G401 (cell line): Measurements from ENCODE around the gene PRPF6. TPM values are rescaled to one million over a fixed set of nuclear protein-coding genes. Genes with fewer than 3 reads are reported as not detected.
A peak's percentile ranks its signal among the peaks of the same experiment; 100 is the strongest.
"Not testable (repeated sequence)": the region's sequence is repeated elsewhere in the genome, so short reads cannot be mapped to it uniquely, and the experiment has no call there.

Experiments
- DNase-seq: peaks from one replicate; pipeline ENCODE4 v3.0.0-alpha.2; 2015; ENCODE audit warnings: low spot score
- in situ Hi-C: cut with HindIII; loops from 2 replicates; pipeline ENCODE4 v1.10.0; 2016; ENCODE audit warnings: low sequenced_read_pairs, mixed read lengths
- total RNA-seq: library from RNA; depleted of rRNA; stranded (reverse); fragments of >200 nt; shearing (Covaris generic); gene quantifications from 2 replicates; pipeline ENCODE4 v1.2.3, GENCODE V29; 2014

Gene PRPF6
- total RNA-seq, 1 experiment from 2014 or later = 111 TPM

- in situ Hi-C loops = no loop called here
- DNase-seq = peak; percentile 96
Observed at GRCh38 chr20:64000906-64001305, 20.0 kb downstream of the PRPF6 start.

DNA sequence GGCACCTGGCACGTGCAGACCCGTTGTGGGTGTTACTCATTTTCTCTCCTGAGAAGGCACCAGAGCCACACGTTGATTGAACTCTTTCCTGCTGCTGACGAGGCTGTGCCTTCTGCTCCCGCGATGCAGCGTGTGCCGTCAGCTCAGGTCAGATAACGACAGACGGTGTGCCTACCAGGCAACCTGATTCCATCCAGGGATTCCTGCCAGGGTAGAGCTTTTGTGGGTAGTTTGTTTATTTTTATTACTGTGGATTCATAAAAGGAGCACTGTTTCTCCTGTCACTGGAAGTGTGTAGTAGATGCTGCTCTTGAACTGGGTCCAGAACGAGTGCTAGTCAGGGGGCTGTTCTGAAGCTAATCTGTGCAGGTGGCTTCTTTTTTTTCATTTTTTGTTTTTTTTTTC is 20.7 kb downstream of the PRPF6 start:
- DNase-seq = peak; percentile 99
- in situ Hi-C loops = no loop called here

- DNase-seq = no peak
- in situ Hi-C loops = no loop called here
Observed at GRCh38 chr20:64003960-64004725, 23.2 kb downstream of the PRPF6 start.

DNA sequence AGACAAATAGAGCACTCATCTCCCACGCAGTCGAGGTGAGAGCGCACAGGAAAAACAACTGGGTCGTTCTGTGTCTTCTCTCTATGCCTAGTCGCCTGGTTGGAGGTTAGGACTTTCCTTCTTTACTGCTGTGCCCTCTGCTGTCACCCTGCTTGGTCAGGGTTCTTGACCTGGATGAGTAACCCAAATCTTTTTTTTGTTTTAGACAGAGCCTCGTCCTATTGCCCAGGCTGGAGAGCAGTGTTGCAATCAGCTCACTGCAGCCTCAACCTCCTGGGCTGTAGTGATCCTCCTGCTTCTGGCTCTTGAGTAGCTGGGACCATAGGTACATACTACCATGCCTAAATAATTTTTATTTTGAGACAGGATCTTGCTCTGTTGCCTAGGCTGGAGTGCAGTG is 24.5 kb downstream of the PRPF6 start:
- in situ Hi-C loops = no loop called here
- DNase-seq = no peak

DNA sequence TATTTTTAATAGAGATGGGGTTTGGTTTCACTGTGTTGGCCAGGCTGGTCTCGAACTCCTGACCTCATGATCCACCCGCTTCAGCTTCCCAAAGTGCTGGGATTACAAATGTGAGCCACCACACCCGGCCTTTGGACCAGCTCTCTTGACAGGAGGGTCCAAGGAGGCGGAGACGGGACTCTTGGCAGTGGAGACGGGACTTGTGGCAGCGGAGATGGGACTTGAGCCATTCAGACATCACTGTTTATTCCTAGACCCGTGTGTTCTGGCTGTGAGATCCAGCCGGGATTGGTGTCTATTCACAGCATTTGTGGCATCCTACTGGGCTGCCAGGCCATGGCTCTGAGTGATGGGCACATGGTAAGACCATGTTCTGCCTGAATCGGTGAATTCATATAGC is 25.6 kb downstream of the PRPF6 start:
- in situ Hi-C loops = no loop called here
- DNase-seq = peak; percentile 51

- in situ Hi-C loops = no loop called here
- DNase-seq = no peak
Observed at GRCh38 chr20:64006902-64007301, 26.0 kb downstream of the PRPF6 start.

DNA sequence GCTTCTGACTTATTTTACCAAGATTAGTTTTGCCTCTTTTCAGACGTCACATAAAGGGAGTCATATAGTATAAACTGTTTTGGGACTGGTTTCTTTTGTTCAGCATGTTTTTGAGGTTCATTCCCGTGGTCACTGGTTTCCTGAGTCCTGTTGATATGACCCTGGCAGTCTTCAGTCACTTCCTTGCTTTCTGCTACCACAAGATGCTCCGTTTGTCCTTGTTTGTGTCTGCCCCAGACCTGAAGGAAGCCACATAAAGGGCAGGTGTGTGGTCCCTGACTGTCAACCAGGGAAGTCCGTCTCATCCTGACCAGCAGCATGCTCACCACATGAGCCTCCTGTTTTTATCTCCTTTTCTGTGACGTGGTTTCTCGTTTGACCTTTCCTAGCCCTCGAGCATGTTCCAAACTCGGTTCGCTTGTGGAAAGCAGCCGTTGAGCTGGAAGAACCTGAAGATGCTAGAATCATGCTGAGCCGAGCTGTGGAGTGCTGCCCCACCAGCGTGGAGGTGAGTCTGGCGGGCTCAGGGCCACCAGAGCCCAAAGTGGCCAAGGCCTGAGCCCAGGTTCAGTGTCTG is 29.0 kb downstream of the PRPF6 start:
- in situ Hi-C loops = no loop called here

GRCh38 chr20:64010711-64011237 is 29.8 kb downstream of the PRPF6 start:
- DNase-seq = no peak
- in situ Hi-C loops = no loop called here

More for the DNA sequence above, 29.0 kb downstream of the PRPF6 start:
- DNase-seq = no peak

- in situ Hi-C loops = no loop called here
- DNase-seq = no peak
Observed at GRCh38 chr20:64011366-64011779, 30.4 kb downstream of the PRPF6 start.

DNA sequence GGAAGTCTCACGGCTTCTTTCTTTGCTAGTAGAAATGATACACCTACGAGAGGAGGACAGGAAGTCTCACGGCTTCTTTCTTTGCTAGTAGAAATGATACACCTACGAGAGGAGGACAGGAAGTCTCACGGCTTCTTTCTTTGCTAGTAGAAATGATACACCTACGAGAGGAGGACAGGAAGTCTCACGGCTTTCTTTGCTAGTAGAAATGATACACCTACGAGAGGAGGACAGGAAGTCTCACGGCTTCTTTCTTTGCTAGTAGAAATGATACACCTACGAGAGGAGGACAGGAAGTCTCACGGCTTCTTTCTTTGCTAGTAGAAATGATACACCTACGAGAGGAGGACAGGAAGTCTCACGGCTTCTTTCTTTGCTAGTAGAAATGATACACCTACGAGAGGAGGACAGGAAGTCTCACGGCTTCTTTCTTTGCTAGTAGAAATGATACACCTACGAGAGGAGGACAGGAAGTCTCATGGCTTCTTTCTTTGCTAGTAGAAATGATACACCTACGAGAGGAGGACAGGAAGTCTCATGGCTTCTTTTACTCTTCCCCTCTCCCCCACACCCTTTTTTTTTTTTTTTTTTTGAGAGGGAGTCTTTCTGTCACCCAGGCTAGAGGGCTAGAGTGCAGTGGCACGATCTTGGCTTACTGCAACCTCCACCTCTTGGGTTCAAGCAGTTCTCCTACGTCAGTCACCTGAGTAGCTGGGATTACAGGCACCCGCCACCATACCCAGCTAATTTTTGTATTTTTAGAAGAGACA is 31.6 kb downstream of the PRPF6 start:
- DNase-seq, in situ Hi-C loops: not testable (repeated sequence)

- no peak for DNase-seq
- in situ Hi-C loops = no loop called here
Observed at GRCh38 chr20:64015635-64016034, 34.7 kb downstream of the PRPF6 start.

DNA sequence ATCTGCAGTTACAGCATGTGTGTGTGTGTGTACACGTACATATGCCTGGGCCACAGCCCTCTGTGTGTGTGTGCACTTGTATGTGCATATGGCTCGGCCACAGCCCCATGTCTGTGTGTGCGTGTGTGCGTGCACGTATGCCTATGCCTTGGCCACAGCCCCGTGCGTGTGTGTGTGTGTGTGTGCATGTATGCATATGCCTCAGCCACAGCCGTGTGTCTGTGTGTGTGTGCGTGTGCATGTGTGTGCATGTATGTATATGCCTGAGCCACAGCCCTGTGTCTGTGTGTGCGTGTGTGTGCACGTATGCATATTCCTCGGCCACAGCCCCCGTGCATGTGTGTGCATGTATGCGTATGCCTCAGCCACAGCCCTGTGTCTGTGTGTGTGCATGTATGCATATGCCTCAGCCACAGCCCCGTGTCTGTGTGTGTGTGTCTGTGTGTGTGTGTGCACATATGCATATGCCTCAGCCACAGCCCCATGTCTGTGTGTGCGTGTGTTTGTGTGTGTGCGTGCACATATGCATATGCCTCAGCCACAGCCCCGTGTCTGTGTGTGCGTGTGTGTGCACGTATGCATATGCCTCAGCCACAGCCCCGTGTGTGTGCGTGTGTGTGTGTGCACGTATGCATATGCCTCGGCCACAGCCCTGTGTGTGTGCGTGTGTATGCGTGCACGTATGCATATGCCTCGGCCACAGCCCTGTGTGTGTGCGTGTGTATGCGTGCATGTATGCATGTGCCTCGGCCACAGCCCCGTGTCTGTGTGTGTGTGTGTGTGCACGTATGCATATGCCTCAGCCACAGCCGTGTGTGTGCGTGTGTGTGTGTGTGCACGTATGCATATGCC is 40.4 kb downstream of the PRPF6 start:
- in situ Hi-C loops = no loop called here
- DNase-seq = no peak

DNA sequence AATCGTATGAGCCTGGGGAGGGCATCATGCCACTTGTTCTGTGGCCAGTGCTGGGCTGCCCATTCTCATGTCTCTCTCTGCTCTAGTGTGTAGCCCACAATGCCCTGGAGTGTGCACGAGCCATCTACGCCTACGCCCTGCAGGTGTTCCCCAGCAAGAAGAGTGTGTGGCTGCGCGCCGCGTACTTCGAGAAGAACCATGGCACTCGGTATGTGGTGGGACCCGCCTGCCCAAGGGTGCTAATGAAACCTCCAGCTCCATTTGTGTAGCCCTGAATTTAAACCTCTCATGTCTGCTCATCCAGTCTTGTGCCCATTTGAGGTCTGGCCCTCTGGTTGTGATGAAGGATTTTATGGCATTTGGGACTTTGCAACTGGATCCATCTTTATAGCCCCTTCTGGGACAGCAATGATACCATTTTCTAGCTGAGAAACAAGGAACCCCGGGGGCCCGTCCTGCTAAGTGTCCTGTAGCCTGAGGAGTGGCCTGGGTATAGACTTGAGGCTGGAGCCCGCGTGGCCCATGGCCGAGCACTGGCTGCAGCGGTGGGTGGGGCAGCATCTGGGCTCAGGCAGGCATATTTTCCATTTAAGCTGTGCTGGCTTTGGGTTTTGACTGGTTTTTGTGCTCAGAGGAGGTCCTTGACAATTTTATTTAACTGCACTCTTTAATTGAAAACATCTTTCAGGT is 41.9 kb downstream of the PRPF6 start:
- in situ Hi-C loops = no loop called here

DNA sequence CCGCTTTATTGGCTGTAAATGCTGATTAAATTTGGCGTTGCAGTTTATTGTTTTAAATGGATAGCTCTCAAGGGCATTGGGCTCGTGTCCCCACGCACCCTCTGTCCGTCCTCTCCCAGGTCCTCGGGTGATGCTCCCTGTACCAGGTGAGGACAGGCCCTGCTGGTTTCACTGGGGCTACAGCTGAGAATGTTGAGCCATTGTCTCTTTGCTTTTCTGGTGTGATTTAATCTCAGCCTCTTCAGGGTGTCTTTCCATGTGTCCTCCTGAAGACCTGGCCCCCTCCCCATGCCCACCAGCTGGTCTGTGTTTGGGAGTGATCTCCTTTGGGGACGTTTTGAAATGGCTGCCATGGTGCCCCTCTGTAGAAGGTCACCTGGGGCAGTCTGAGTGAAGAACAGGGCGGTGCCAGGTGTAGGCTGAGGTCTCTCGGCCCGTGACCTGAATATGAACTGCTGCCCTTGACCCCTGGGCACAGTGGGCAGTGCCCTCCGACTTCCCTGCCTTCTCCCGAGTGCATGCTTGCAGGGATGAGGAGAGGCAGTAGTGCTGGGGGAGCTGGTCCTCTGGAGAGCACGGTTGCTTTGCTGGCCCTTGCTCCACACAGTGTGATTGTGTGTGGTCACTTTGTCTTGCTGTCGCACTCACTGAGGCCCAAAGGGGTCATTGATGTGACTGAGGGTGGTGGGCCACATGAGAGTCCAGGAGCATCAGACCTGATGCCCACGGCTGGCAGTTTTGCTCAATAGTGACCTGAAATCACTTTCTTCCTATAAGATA is 42.6 kb downstream of the PRPF6 start:
- DNase-seq = no peak
- in situ Hi-C loops = no loop called here

More for the DNA sequence above, 41.9 kb downstream of the PRPF6 start:
- no peak for DNase-seq

DNA sequence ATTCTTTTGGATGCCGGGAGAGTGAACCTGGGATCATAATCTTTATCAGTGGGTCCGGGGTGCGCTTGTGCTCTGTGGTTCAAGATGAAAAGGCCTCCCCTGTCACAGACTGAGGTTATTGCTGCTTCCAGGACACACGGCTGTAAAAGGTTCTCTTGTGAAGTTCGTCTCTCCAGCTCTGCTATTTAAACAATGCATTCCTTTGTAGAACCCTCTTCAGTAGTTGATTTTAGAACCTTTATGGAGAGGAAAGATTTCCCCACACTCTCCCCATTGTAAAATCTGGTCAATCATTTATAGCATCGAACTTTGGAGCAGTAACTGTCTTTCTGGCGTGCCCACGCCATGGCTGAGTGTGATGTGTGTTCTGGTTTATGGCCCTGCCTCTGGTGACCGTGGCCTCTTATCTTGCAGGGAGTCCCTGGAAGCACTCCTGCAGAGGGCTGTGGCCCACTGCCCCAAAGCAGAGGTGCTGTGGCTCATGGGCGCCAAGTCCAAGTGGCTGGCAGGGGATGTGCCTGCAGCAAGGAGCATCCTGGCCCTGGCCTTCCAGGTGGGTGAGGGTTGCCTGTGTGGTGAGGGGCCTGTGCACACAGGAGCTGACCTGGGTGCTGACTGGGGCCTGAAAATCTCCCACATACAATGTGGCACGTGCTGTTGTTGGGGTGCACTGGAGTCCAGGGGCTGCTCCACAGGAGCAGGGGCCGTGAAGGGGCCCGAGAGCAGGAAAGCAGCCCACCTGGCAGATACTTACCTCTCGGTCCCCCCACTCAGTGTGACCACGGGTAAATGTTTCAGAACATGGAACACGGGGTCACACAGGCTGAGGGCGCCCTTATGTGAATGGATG is 43.4 kb downstream of the PRPF6 start:
- in situ Hi-C loops = no loop called here

GRCh38 chr20:64025101-64025825 is 44.3 kb downstream of the PRPF6 start:
- in situ Hi-C loops = no loop called here
- DNase-seq = no peak

More for the DNA sequence above, 43.4 kb downstream of the PRPF6 start:
- DNase-seq = no peak
